ENCODE results near the gene PSMD12.

PSMD12 gene

GRCh38 chr17:67315865-67316264 lies 50.5 kb downstream of the PSMD12 start:
- TF ChIP-seq REST (IDR thresholded peaks at IDR 0.05; ENCODE audit: low read depth) (no peak), NFIC (IDR thresholded peaks at IDR 0.05) (no peak), CREB1 (IDR thresholded peaks at IDR 0.05; ENCODE audit: low read depth) (no peak), USF1 (IDR thresholded peaks at IDR 0.05) (no peak), ZBTB7A (IDR thresholded peaks at IDR 0.05; ENCODE audit: low read depth) (no peak), CEBPB (IDR thresholded peaks at IDR 0.05) (no peak), TAF1 (IDR thresholded peaks at IDR 0.05; ENCODE audit: low read depth) (no peak), TEAD4 (IDR thresholded peaks at IDR 0.05) (no peak), EP300 (IDR thresholded peaks at IDR 0.05; ENCODE audit: borderline replicate concordance) (no peak), FOXM1 (IDR thresholded peaks at IDR 0.05; ENCODE audit: borderline replicate concordance, low read depth) (no peak), MAX (IDR thresholded peaks at IDR 0.05) (no peak), YY1 (IDR thresholded peaks at IDR 0.05; ENCODE audit: low read depth) (no peak)

- TF ChIP-seq RAD21 (IDR thresholded peaks at IDR 0.05; ENCODE audit: low read depth) (no peak), TEAD4 (IDR thresholded peaks at IDR 0.05) (no peak), EP300 (IDR thresholded peaks at IDR 0.05; ENCODE audit: borderline replicate concordance) (no peak), CREB1 (IDR thresholded peaks at IDR 0.05; ENCODE audit: low read depth) (no peak), TAF1 (IDR thresholded peaks at IDR 0.05; ENCODE audit: low read depth) (no peak), EGR1 (IDR thresholded peaks at IDR 0.05) (no peak), REST (IDR thresholded peaks at IDR 0.05; ENCODE audit: low read depth) (no peak), CEBPB (IDR thresholded peaks at IDR 0.05) (no peak), ZBTB7A (IDR thresholded peaks at IDR 0.05; ENCODE audit: low read depth) (no peak), MAX (IDR thresholded peaks at IDR 0.05) (no peak), FOXM1 (IDR thresholded peaks at IDR 0.05; ENCODE audit: borderline replicate concordance, low read depth) (no peak), USF1 (IDR thresholded peaks at IDR 0.05) (no peak), YY1 (IDR thresholded peaks at IDR 0.05; ENCODE audit: low read depth) (no peak), TCF12 (IDR thresholded peaks at IDR 0.05; ENCODE audit: low read depth) (no peak)
These were observed 54.1 kb downstream of the PSMD12 start for GRCh38 chr17:67312265-67312664.

- no peak for TF ChIP-seq TCF12 (IDR thresholded peaks at IDR 0.05; ENCODE audit: low read depth)
- TF ChIP-seq YY1 (IDR thresholded peaks at IDR 0.05; ENCODE audit: low read depth), result no peak
- no peak for TF ChIP-seq NFIC (IDR thresholded peaks at IDR 0.05)
- TF ChIP-seq REST (IDR thresholded peaks at IDR 0.05; ENCODE audit: low read depth), result no peak
- TF ChIP-seq TEAD4 (IDR thresholded peaks at IDR 0.05), result no peak
- TF ChIP-seq RAD21 (IDR thresholded peaks at IDR 0.05; ENCODE audit: low read depth), result no peak
- TF ChIP-seq ZBTB7A (IDR thresholded peaks at IDR 0.05; ENCODE audit: low read depth), result no peak
- no peak for TF ChIP-seq EGR1 (IDR thresholded peaks at IDR 0.05)
- no peak for TF ChIP-seq CEBPB (IDR thresholded peaks at IDR 0.05)
- TF ChIP-seq EP300 (IDR thresholded peaks at IDR 0.05; ENCODE audit: borderline replicate concordance), result no peak
- TF ChIP-seq CREB1 (IDR thresholded peaks at IDR 0.05; ENCODE audit: low read depth), result no peak
- no peak for TF ChIP-seq USF1 (IDR thresholded peaks at IDR 0.05)
- no peak for TF ChIP-seq MAX (IDR thresholded peaks at IDR 0.05)
- no peak for TF ChIP-seq TAF1 (IDR thresholded peaks at IDR 0.05; ENCODE audit: low read depth)
- TF ChIP-seq FOXM1 (IDR thresholded peaks at IDR 0.05; ENCODE audit: borderline replicate concordance, low read depth), result no peak
These were observed 54.8 kb downstream of the PSMD12 start for GRCh38 chr17:67311575-67311974.

GRCh38 chr17:67310406-67310805 lies 56.0 kb downstream of the PSMD12 start:
- no peak for TF ChIP-seq USF1 (IDR thresholded peaks at IDR 0.05)
- TF ChIP-seq CREB1 (IDR thresholded peaks at IDR 0.05; ENCODE audit: low read depth), result no peak
- TF ChIP-seq FOXM1 (IDR thresholded peaks at IDR 0.05; ENCODE audit: borderline replicate concordance, low read depth), result no peak
- TF ChIP-seq NFIC (IDR thresholded peaks at IDR 0.05), result no peak
- TF ChIP-seq ZBTB7A (IDR thresholded peaks at IDR 0.05; ENCODE audit: low read depth), result no peak
- no peak for TF ChIP-seq YY1 (IDR thresholded peaks at IDR 0.05; ENCODE audit: low read depth)
- TF ChIP-seq EGR1 (IDR thresholded peaks at IDR 0.05), result no peak
- TF ChIP-seq RAD21 (IDR thresholded peaks at IDR 0.05; ENCODE audit: low read depth), result no peak
- TF ChIP-seq TAF1 (IDR thresholded peaks at IDR 0.05; ENCODE audit: low read depth), result no peak
- TF ChIP-seq TCF12 (IDR thresholded peaks at IDR 0.05; ENCODE audit: low read depth), result no peak
- no peak for TF ChIP-seq REST (IDR thresholded peaks at IDR 0.05; ENCODE audit: low read depth)
- no peak for TF ChIP-seq TEAD4 (IDR thresholded peaks at IDR 0.05)
- TF ChIP-seq MAX (IDR thresholded peaks at IDR 0.05), result no peak
- no peak for TF ChIP-seq EP300 (IDR thresholded peaks at IDR 0.05; ENCODE audit: borderline replicate concordance)
- TF ChIP-seq CEBPB (IDR thresholded peaks at IDR 0.05), result no peak
